HCT116 (cell line): ENCODE results near the gene YDJC. TPM values are rescaled to one million over a fixed set of nuclear protein-coding genes. Genes with fewer than 3 reads are reported as not detected.

ENCODE experiments used
- ATAC-seq: fragments of 200-7000 bp; cut with Tn5 transposase; 2 replicates; pipeline ENCODE4 v1.9.1; 2020; ENCODE audit warnings: mild to moderate bottlenecking, moderate library complexity
- BruUV-seq: library from RNA; stranded (reverse); fragments of 400-500 nt; replicated peaks from 2 replicates; lab custom pipeline; 2021; lab: Mats Ljungman, UMichigan
- CTCF ChIA-PET: fragments of 300-600 bp; sonication (Branson Sonifier 250); formaldehyde crosslinking; loops from one replicate; lab custom pipeline; 2021; ENCODE audit warnings: antibody characterized with exemption; lab: Charles Lee
- POLR2A ChIA-PET: fragments of 300-600, 350-600 bp; sonication (Branson Sonifier 250); formaldehyde crosslinking; loops from one replicate; lab custom pipeline; 2021; ENCODE audit warnings: antibody characterized with exemption; lab: Charles Lee
- RAD21 ChIA-PET, 2 experiments: fragments of 300-600 bp; sonication (Branson Sonifier 250); formaldehyde crosslinking; loops; one replicate each; lab custom pipeline; 2023; ENCODE audit warnings: low total read pairs in 2 of 2; ENCODE audit not compliant: uncharacterized antibody in 2 of 2, unreplicated experiment in 2 of 2, low non-redundant PET in 1 of 2; lab: Charles Lee
- DNase-seq: peaks from one replicate; pipeline ENCODE4 v3.0.0-alpha.2; 2010; ENCODE audit warnings: low read depth, low spot score
- H2AFZ ChIP-seq: fragments of 200-600 bp; shearing (Covaris generic), sonication (generic); 2 replicates; pipeline ENCODE4 v1.6.1; 2017; ENCODE audit warnings: low read depth, mixed run types, mixed read lengths, antibody characterized with exemption, low read length; ENCODE audit not compliant: poor library complexity, severe bottlenecking
- H3K27ac ChIP-seq: 2 replicates; pipeline ENCODE4 v1.5.1; 2012; ENCODE audit warnings: low read depth, low read length
- H3K27me3 ChIP-seq: fragments of 200-600 bp; sonication (generic); 2 replicates; pipeline ENCODE4 v1.6.1; 2016; ENCODE audit warnings: mixed run types, low read length, mixed read lengths; ENCODE audit not compliant: insufficient read depth
- H3K36me3 ChIP-seq, 2 experiments: fragments of 200-500 bp in 1 of 2; fragments of 200-600 bp in 1 of 2; sonication (Bioruptor generic) in 1 of 2; sonication (generic) in 1 of 2; 2 replicates each; pipeline versions ENCODE4 v1.5.1 to v1.6.1; 2014 to 2016; ENCODE audit warnings: low read length in 2 of 2, inconsistent platforms in 1 of 2, mixed read lengths in 1 of 2, mixed run types in 1 of 2; ENCODE audit not compliant: insufficient read depth in 2 of 2, control insufficient read depth in 1 of 2
- H3K4me1 ChIP-seq, 2 experiments: fragments of 200-600 bp in 1 of 2; sonication (generic) in 1 of 2; 2 replicates each; pipeline versions ENCODE4 v1.5.1 to v1.6.1; 2012 to 2017; ENCODE audit warnings: low read length in 2 of 2, inconsistent platforms in 1 of 2, mild to moderate bottlenecking in 1 of 2, mixed read lengths in 1 of 2, mixed run types in 1 of 2, moderate library complexity in 1 of 2; ENCODE audit not compliant: insufficient read depth in 2 of 2, control insufficient read depth in 1 of 2
- H3K4me2 ChIP-seq: fragments of 200-600 bp; sonication (generic); 2 replicates; pipeline ENCODE4 v1.6.1; 2017; ENCODE audit warnings: mixed run types, low read length, mixed read lengths
- H3K4me3 ChIP-seq, 2 experiments: fragments of 200-600 bp in 1 of 2; sonication (generic) in 1 of 2; replicated peaks in 1 of 2; 2 replicates each; pipeline ENCODE4 v1.5.1; 2011 to 2016; ENCODE audit warnings: low read length in 2 of 2, control low read depth in 1 of 2, low read depth in 1 of 2, mild to moderate bottlenecking in 1 of 2, mixed read lengths in 1 of 2, mixed run types in 1 of 2
- H3K79me2 ChIP-seq: fragments of 200-600 bp; sonication (generic); 2 replicates; pipeline ENCODE4 v1.6.1; 2017; ENCODE audit warnings: mild to moderate bottlenecking, mixed run types, low read length, moderate library complexity, mixed read lengths; ENCODE audit not compliant: insufficient read depth
- H3K9ac ChIP-seq: fragments of 200-600 bp; sonication (generic); 2 replicates; pipeline ENCODE4 v1.6.1; 2016; ENCODE audit warnings: low read length, mixed read lengths
- H3K9me2 ChIP-seq: fragments of 200-600 bp; sonication (generic), shearing (Covaris generic); 2 replicates; pipeline ENCODE4 v1.6.1; 2017; ENCODE audit warnings: mixed run types, mild to moderate bottlenecking, moderate library complexity; ENCODE audit not compliant: insufficient read depth
- H3K9me3 ChIP-seq, 2 experiments: fragments of 200-500 bp in 1 of 2; fragments of 200-600 bp in 1 of 2; sonication (Bioruptor generic) in 1 of 2; sonication (generic) in 1 of 2; 2 replicates each; pipeline ENCODE4 v1.6.1; 2014 to 2017; ENCODE audit warnings: low read length in 2 of 2, mixed read lengths in 2 of 2, inconsistent platforms in 1 of 2, low read depth in 1 of 2, mild to moderate bottlenecking in 1 of 2, mixed run types in 1 of 2, moderate library complexity in 1 of 2; ENCODE audit not compliant: control insufficient read depth in 1 of 2, insufficient read depth in 1 of 2
- H4K20me1 ChIP-seq: fragments of 200-600 bp; sonication (generic), shearing (Covaris generic); 2 replicates; pipeline ENCODE4 v1.6.1; 2017; ENCODE audit warnings: mixed run types, mild to moderate bottlenecking, moderate library complexity; ENCODE audit not compliant: insufficient read depth
- CBX3 ChIP-seq: IDR thresholded peaks from 2 replicates; pipeline ENCODE4 v1.6.1; 2012; ENCODE audit warnings: low read depth
- EZH2 ChIP-seq: fragments of 200-600 bp; sonication (generic); IDR thresholded peaks from 2 replicates; pipeline ENCODE4 v1.6.1; 2017; ENCODE audit warnings: antibody characterized with exemption, mixed run types
- EZH2phosphoT487 ChIP-seq: fragments of 200-600 bp; IDR thresholded peaks from 2 replicates; pipeline ENCODE4 v1.6.1; 2018; ENCODE audit warnings: antibody characterized with exemption, borderline replicate concordance
- JUND ChIP-seq: IDR thresholded peaks from 2 replicates; pipeline ENCODE4 v1.6.1; 2012
- MAX ChIP-seq: IDR thresholded peaks from 2 replicates; pipeline ENCODE4 v1.6.1; 2012
- POLR2A ChIP-seq: IDR thresholded peaks from 2 replicates; pipeline ENCODE4 v1.7.0; 2011; ENCODE audit warnings: borderline replicate concordance; ENCODE audit not compliant: insufficient read depth, insufficient read length; ENCODE audit errors: extremely low read depth
- RAD21 ChIP-seq: IDR thresholded peaks from 2 replicates; pipeline ENCODE4 v1.6.1; 2012; ENCODE audit warnings: low read depth, mild to moderate bottlenecking
- SIN3A ChIP-seq: IDR thresholded peaks from 2 replicates; pipeline ENCODE4 v1.6.1; 2012; ENCODE audit warnings: low read depth
- TCF7L2 ChIP-seq: IDR thresholded peaks from 2 replicates; pipeline ENCODE4 v1.7.0; 2011; ENCODE audit warnings: borderline replicate concordance, inconsistent platforms; ENCODE audit not compliant: insufficient read depth, insufficient read length; ENCODE audit errors: extremely low read depth
- YY1 ChIP-seq: IDR thresholded peaks from 2 replicates; pipeline ENCODE4 v1.6.1; 2011; ENCODE audit warnings: low read length, low read depth, moderate library complexity, mild to moderate bottlenecking; ENCODE audit not compliant: insufficient replicate concordance; ENCODE audit errors: extremely low read depth
- ZBTB33 ChIP-seq: IDR thresholded peaks from 2 replicates; pipeline ENCODE4 v1.6.1; 2011; ENCODE audit warnings: mild to moderate bottlenecking, low read length, moderate library complexity; ENCODE audit not compliant: insufficient replicate concordance; ENCODE audit errors: extremely low read depth
- ZFX ChIP-seq: fragments of 450-650 bp; IDR thresholded peaks from 2 replicates; pipeline ENCODE4 v1.6.1; 2017
- ZNF274 ChIP-seq: fragments of 200-500 bp; sonication (Bioruptor generic); IDR thresholded peaks from 2 replicates; pipeline ENCODE4 v1.6.1; 2014; ENCODE audit warnings: mild to moderate bottlenecking, low read depth, low read length, inconsistent platforms
- intact Hi-C: fragments of 100-400 bp; cut with micrococcal nuclease; formaldehyde crosslinking; loops from 2 replicates; pipeline ENCODE4 v1.10.0; 2022
- total RNA-seq: library from RNA; stranded (reverse); gene quantifications from one replicate; pipeline ENCODE4 v1.2.1, GENCODE V29; 2021; ENCODE audit not compliant: unreplicated experiment
- TF ChIP-seq, protein P1 (sequence below): IDR thresholded peaks from 2 replicates; pipeline ENCODE4 v1.6.1; 2012
- TF ChIP-seq, protein P2 (sequence below): IDR thresholded peaks from 2 replicates; pipeline ENCODE4 v1.6.1; 2012; ENCODE audit warnings: low read depth

Gene YDJC
- total RNA-seq, 1 experiment from 2014 or later: 78.3 TPM

- TF ChIP-seq MAX: no peak
- no peak for TF ChIP-seq EZH2phosphoT487
- TF ChIP-seq ZNF274: no peak
- no peak for TF ChIP-seq JUND
- TF ChIP-seq CBX3: no peak
- TF ChIP-seq POLR2A: no peak
- TF ChIP-seq, protein P1, sequence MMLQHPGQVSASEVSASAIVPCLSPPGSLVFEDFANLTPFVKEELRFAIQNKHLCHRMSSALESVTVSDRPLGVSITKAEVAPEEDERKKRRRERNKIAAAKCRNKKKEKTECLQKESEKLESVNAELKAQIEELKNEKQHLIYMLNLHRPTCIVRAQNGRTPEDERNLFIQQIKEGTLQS: no peak
- TF ChIP-seq TCF7L2: no peak
- no peak for TF ChIP-seq SIN3A
- TF ChIP-seq YY1: no peak
- TF ChIP-seq ZBTB33: no peak
- TF ChIP-seq RAD21: no peak
- TF ChIP-seq, protein P2, sequence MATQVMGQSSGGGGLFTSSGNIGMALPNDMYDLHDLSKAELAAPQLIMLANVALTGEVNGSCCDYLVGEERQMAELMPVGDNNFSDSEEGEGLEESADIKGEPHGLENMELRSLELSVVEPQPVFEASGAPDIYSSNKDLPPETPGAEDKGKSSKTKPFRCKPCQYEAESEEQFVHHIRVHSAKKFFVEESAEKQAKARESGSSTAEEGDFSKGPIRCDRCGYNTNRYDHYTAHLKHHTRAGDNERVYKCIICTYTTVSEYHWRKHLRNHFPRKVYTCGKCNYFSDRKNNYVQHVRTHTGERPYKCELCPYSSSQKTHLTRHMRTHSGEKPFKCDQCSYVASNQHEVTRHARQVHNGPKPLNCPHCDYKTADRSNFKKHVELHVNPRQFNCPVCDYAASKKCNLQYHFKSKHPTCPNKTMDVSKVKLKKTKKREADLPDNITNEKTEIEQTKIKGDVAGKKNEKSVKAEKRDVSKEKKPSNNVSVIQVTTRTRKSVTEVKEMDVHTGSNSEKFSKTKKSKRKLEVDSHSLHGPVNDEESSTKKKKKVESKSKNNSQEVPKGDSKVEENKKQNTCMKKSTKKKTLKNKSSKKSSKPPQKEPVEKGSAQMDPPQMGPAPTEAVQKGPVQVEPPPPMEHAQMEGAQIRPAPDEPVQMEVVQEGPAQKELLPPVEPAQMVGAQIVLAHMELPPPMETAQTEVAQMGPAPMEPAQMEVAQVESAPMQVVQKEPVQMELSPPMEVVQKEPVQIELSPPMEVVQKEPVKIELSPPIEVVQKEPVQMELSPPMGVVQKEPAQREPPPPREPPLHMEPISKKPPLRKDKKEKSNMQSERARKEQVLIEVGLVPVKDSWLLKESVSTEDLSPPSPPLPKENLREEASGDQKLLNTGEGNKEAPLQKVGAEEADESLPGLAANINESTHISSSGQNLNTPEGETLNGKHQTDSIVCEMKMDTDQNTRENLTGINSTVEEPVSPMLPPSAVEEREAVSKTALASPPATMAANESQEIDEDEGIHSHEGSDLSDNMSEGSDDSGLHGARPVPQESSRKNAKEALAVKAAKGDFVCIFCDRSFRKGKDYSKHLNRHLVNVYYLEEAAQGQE: no peak
- no peak for TF ChIP-seq ZFX
- TF ChIP-seq EZH2: no peak
- Histone ChIP-seq H3K27ac (0 out of 2 replicates have a peak overlapping the region, but pooled peaks have one; percentile 15), H2AFZ (no peak overlapping the region), H3K4me3 (no peak overlapping the region), H3K36me3 (peaks cover 4 to 5% of the 10 kb centered on the region in 2 experiments; a peak in 3 of 4 replicates), H3K9me3 (no peaks in the 10 kb centered on the region), H3K4me2 (no peak overlapping the region), H3K9ac (no peak overlapping the region), H3K4me1 (peaks cover 21 to 33% of the 10 kb centered on the region in 2 experiments), H3K79me2 (peaks cover 96% of the 10 kb centered on the region), H4K20me1 (peaks cover 12% of the 10 kb centered on the region; the same call in 1 of the 2 replicates), H3K27me3 (no peaks in the 10 kb centered on the region), H3K9me2 (no peaks in the 10 kb centered on the region)
- no TSS peak for BruUV-seq
- POLR2A ChIA-PET: no interaction called here
- CTCF ChIA-PET: interaction anchor here (1.8 to 2.0 kb wide), 2 partner anchors 23 to 37 kb away, joined by 4 to 7 read pairs; no protein-coding TSS in a partner anchor
- RAD21 ChIA-PET: no interaction called here
- intact Hi-C loops: no loop called here
- DNase-seq (no peak), ATAC-seq (no peak)
These were observed 23.8 kb downstream of the YDJC start for GRCh38 chr22:21605887-21606564.
